Esophagus muscularis mucosa (tissue), 4 donors: ENCODE results near the gene RALGPS2. TPM values are rescaled to one million over a fixed set of nuclear protein-coding genes. Genes with fewer than 3 reads are reported as not detected.

Experiments used
- DNase-seq: peaks from one replicate; pipeline ENCODE4 v3.0.0-alpha.2; 2017; ENCODE audit errors: extremely low spot score
- H3K27ac ChIP-seq, 4 donors: fragments of 200-600 bp; sonication (generic); replicated peaks in 1 of 4; 1 replicate in 3 of 4; 2 replicates in 1 of 4; pipeline ENCODE4 v1.5.1; 2016 to 2019; ENCODE audit warnings: mild to moderate bottlenecking in 1 of 4
- H3K27me3 ChIP-seq, 4 donors: fragments of 200-600 bp; sonication (generic); one replicate each; pipeline versions ENCODE4 v1.5.1 to v1.6.0; 2016 to 2019
- H3K36me3 ChIP-seq, 4 donors: fragments of 200-600 bp; sonication (generic); one replicate each; pipeline ENCODE4 v1.5.1; 2016 to 2019
- H3K4me1 ChIP-seq, 4 donors: fragments of 200-600 bp; sonication (generic); one replicate each; pipeline ENCODE4 v1.5.1; 2016 to 2019
- H3K4me3 ChIP-seq, 4 donors: fragments of 200-600 bp; sonication (generic); 1 replicate in 2 of 4; 2 replicates in 2 of 4; pipeline ENCODE4 v1.5.1; 2016 to 2019; ENCODE audit warnings: mild to moderate bottlenecking in 4 of 4, moderate library complexity in 1 of 4
- H3K9me3 ChIP-seq, 4 donors: fragments of 200-600 bp; sonication (generic); 1 replicate in 3 of 4; 2 replicates in 1 of 4; pipeline ENCODE4 v1.5.1; 2016 to 2019
- CTCF ChIP-seq, 3 experiments: fragments of 200-600 bp in 2 of 3; fragments of 450-650 bp in 1 of 3; sonication (generic) in 2 of 3; IDR thresholded peaks; one replicate each; pipeline ENCODE4 v1.5.1; 2017 to 2019; ENCODE audit warnings: antibody characterized with exemption in 3 of 3, mild to moderate bottlenecking in 2 of 3, moderate library complexity in 1 of 3
- EP300 ChIP-seq: sonication (generic); formaldehyde crosslinking; IDR thresholded peaks from one replicate; pipeline ENCODE4 v1.6.1; 2017; ENCODE audit warnings: antibody characterized with exemption
- POLR2A ChIP-seq: fragments of 450-650 bp; IDR thresholded peaks from one replicate; pipeline ENCODE4 v1.6.1; 2017; ENCODE audit warnings: antibody characterized with exemption, moderate library complexity, mild to moderate bottlenecking, low read depth
- POLR2AphosphoS5 ChIP-seq, 2 donors: sonication (generic); formaldehyde crosslinking; IDR thresholded peaks; one replicate each; pipeline ENCODE4 v1.6.1; 2017; ENCODE audit warnings: antibody characterized with exemption in 2 of 2
- WGBS: methylation state at CpG from one replicate; pipeline ENCODE4 v1.1.5; 2018; 5-methylcytosine and 5-hydroxymethylcytosine counted together
- intact Hi-C: fragments of 100-400 bp; cut with DNase I; formaldehyde crosslinking; loops from one replicate; pipeline ENCODE4 v1.15.1; 2023
- total RNA-seq, 4 donors: library from RNA; depleted of rRNA; stranded (reverse); fragments of >200 nt; gene quantifications; one replicate each; pipeline versions ENCODE4 v1.1.0 to v1.2.1, GENCODE V29; 2016

RALGPS2 gene
- total RNA-seq, 4 donors from 2014 or later, result 9.3 to 22.8 (median 17.3) TPM

GRCh38 chr1:178870944-178871343, 145.9 kb downstream of the RALGPS2 start, which contains the start of gene ANGPTL1:
ANGPTL1 (minus strand) TSS chr1:178871077; CDS start chr1:178865776, 5,301 bp downstream.
- peaks cover 0 to 35% (median 31%) of the 10 kb centered on the region in 4 donors for H3K4me1 ChIP-seq
- no peaks in the 10 kb centered on the region for H3K36me3 ChIP-seq
- H3K27ac ChIP-seq, result peak within 1 kb of the TSS; percentile 74 to 82 (median 78)
- no peak for DNase-seq
- H3K4me3 ChIP-seq, result peak within 1 kb of the TSS; percentile 45 to 59 (median 58)
- H3K9me3 ChIP-seq, result no peaks in the 10 kb centered on the region
- TF ChIP-seq POLR2A (no peak), POLR2AphosphoS5 (IDR thresholded peaks at IDR 0.05) (peak; percentile 39 to 75)
- 20% methylated on average over 4 of the region's 4 CpGs for WGBS
- no peaks in the 10 kb centered on the region for H3K27me3 ChIP-seq
- intact Hi-C loops, result loop anchor here (5.0 kb wide), 1 partner anchor 61 kb away; no protein-coding TSS in a partner anchor

GRCh38 chr1:178871551-178872320, 146.7 kb downstream of the RALGPS2 start:
- no peaks in the 10 kb centered on the region for H3K36me3 ChIP-seq
- intact Hi-C loops, result loop anchor here (5.0 kb wide), 1 partner anchor 61 kb away; no protein-coding TSS in a partner anchor
- TF ChIP-seq POLR2A (no peak), CTCF (IDR thresholded peaks at IDR 0.05) (no peak), POLR2AphosphoS5 (IDR thresholded peaks at IDR 0.05) (no peak), EP300 (no peak)
- peak overlapping the region; percentile 74 to 82 (median 78) for H3K27ac ChIP-seq
- no peaks in the 10 kb centered on the region for H3K9me3 ChIP-seq
- DNase-seq, result no peak
- H3K27me3 ChIP-seq, result no peaks in the 10 kb centered on the region
- peak overlapping the region in 3 of 4 donors; percentile 57 to 59 (median 58) for H3K4me3 ChIP-seq
- peaks cover 0 to 28% (median 24%) of the 10 kb centered on the region in 4 donors for H3K4me1 ChIP-seq

GRCh38 chr1:178874966-178875365, 149.9 kb downstream of the RALGPS2 start:
- no peaks in the 10 kb centered on the region for H3K27me3 ChIP-seq
- 97% methylated on average over 2 of the region's 2 CpGs for WGBS
- no peaks in the 10 kb centered on the region for H3K9me3 ChIP-seq
- peaks cover 0 to 22% (median 19%) of the 10 kb centered on the region in 4 donors for H3K4me1 ChIP-seq
- no peak for TF ChIP-seq EP300
- no peak for TF ChIP-seq CTCF (IDR thresholded peaks at IDR 0.05)
- no peak for TF ChIP-seq POLR2AphosphoS5 (IDR thresholded peaks at IDR 0.05)
- no peak for TF ChIP-seq POLR2A
- H3K27ac ChIP-seq, result no peak overlapping the region
- H3K4me3 ChIP-seq, result no peak overlapping the region
- no peak for DNase-seq
- no peaks in the 10 kb centered on the region for H3K36me3 ChIP-seq
- intact Hi-C loops, result loop anchor here (5.0 kb wide), 1 partner anchor 57 kb away; no protein-coding TSS in a partner anchor

- H3K27ac ChIP-seq, result no peak overlapping the region
- no peak for DNase-seq
- TF ChIP-seq POLR2A (no peak), CTCF (IDR thresholded peaks at IDR 0.05) (no peak), POLR2AphosphoS5 (IDR thresholded peaks at IDR 0.05) (no peak)
- no peaks in the 10 kb centered on the region for H3K9me3 ChIP-seq
- intact Hi-C loops, result no loop called here
- H3K27me3 ChIP-seq, result no peaks in the 10 kb centered on the region
- H3K4me1 ChIP-seq, result peaks cover 0 to 21% (median 19%) of the 10 kb centered on the region in 4 donors
- H3K36me3 ChIP-seq, result no peaks in the 10 kb centered on the region
- H3K4me3 ChIP-seq, result no peak overlapping the region
These were observed 150.9 kb downstream of the RALGPS2 start for GRCh38 chr1:178875936-178876335.

- Histone ChIP-seq H3K36me3 (no peaks in the 10 kb centered on the region), H3K4me3 (no peak overlapping the region), H3K4me1 (peaks cover 0 to 2% (median under 1%) of the 10 kb centered on the region in 4 donors), H3K27ac (no peak overlapping the region), H3K9me3 (no peaks in the 10 kb centered on the region), H3K27me3 (no peaks in the 10 kb centered on the region)
- WGBS, result 77% methylated on average over 3 of the region's 3 CpGs
- TF ChIP-seq EP300 (no peak), POLR2AphosphoS5 (IDR thresholded peaks at IDR 0.05) (no peak), CTCF (IDR thresholded peaks at IDR 0.05) (no peak), POLR2A (no peak)
- intact Hi-C loops, result no loop called here
- DNase-seq, result no peak
These were observed 152.9 kb downstream of the RALGPS2 start for GRCh38 chr1:178877896-178878295.
